HG03139 (cell line): ENCODE data around the gene HEMK1.

Experiments
- ATAC-seq: cut with Tn5 transposase; IDR thresholded peaks from one replicate; pipeline ENCODE4 v1.9.1; 2021; ENCODE audit not compliant: unreplicated experiment

The HEMK1 gene

GRCh38 chr3:50633230-50633790 is 64.0 kb downstream of the HEMK1 start:
- no peak for ATAC-seq

GRCh38 chr3:50635066-50635465 is 65.7 kb downstream of the HEMK1 start:
- ATAC-seq = no peak

GRCh38 chr3:50637011-50637410 is 67.7 kb downstream of the HEMK1 start:
- no peak for ATAC-seq

GRCh38 chr3:50637945-50638344 is 68.6 kb downstream of the HEMK1 start:
- ATAC-seq = no peak

- ATAC-seq = no peak
Measured at GRCh38 chr3:50639055-50639494, 69.8 kb downstream of the HEMK1 start.

- ATAC-seq = no peak
Measured at GRCh38 chr3:50642382-50642781, 73.1 kb downstream of the HEMK1 start.

- no peak for ATAC-seq
Measured at GRCh38 chr3:50644561-50644960, 75.2 kb downstream of the HEMK1 start.

GRCh38 chr3:50645378-50645777 is 76.1 kb downstream of the HEMK1 start:
- ATAC-seq = no peak
